Activated CD4-positive, alpha-beta T cell treated with anti-CD3 and anti-CD28 coated beads, Interleukin-2, Interleukin-6, amounts not matched to agents 100 ng/mL and 50 ng/mL, durations not matched to agents 16 hours and 8 hours (primary cell): ENCODE results near the gene BST1.
"Not testable (repeated sequence)": the region's sequence is repeated elsewhere in the genome, so short reads cannot be mapped to it uniquely, and the experiment has no call there.

Experiments used
- DNase-seq: peaks from one replicate; pipeline ENCODE4 v3.0.0-alpha.2; 2020

BST1 gene

GRCh38 chr4:15714646-15715435 is 12.0 kb downstream of the BST1 start:
- no peak for DNase-seq

GRCh38 chr4:15716115-15716514 is 13.2 kb downstream of the BST1 start:
- no peak for DNase-seq

GRCh38 chr4:15717086-15717485 is 14.2 kb downstream of the BST1 start:
- DNase-seq = no peak

GRCh38 chr4:15717657-15718416 is 15.0 kb downstream of the BST1 start:
- DNase-seq = no peak

GRCh38 chr4:15718465-15718864 is 15.6 kb downstream of the BST1 start:
- no peak for DNase-seq

- DNase-seq = no peak
These were observed 16.1 kb downstream of the BST1 start for GRCh38 chr4:15718959-15719358.

GRCh38 chr4:15719506-15719905 is 16.6 kb downstream of the BST1 start:
- DNase-seq = no peak

GRCh38 chr4:15720851-15721250 is 18.0 kb downstream of the BST1 start:
- DNase-seq = no peak

- no peak for DNase-seq
These were observed 22.7 kb downstream of the BST1 start for GRCh38 chr4:15725608-15726007.

- DNase-seq = peak; percentile 55
These were observed 27.2 kb downstream of the BST1 start for GRCh38 chr4:15729910-15730533.

GRCh38 chr4:15733061-15733460 is 30.2 kb downstream of the BST1 start:
- not testable (repeated sequence) for DNase-seq

- no peak for DNase-seq
These were observed 32.7 kb downstream of the BST1 start for GRCh38 chr4:15735536-15735935.

- DNase-seq = no peak
These were observed 33.7 kb downstream of the BST1 start for GRCh38 chr4:15736514-15737050.

- no peak for DNase-seq
These were observed 34.4 kb downstream of the BST1 start for GRCh38 chr4:15737255-15737654.

GRCh38 chr4:15738877-15739276 is 36.0 kb downstream of the BST1 start:
- DNase-seq = no peak

GRCh38 chr4:15740764-15741404 is 38.0 kb downstream of the BST1 start:
- no peak for DNase-seq

- no peak for DNase-seq
These were observed 39.3 kb downstream of the BST1 start for GRCh38 chr4:15742083-15742582.

- no peak for DNase-seq
These were observed 39.8 kb downstream of the BST1 start for GRCh38 chr4:15742637-15743036.

- DNase-seq = no peak
These were observed 41.2 kb downstream of the BST1 start for GRCh38 chr4:15744016-15744545.

GRCh38 chr4:15746110-15746509 is 43.2 kb downstream of the BST1 start:
- DNase-seq = peak; percentile 5

GRCh38 chr4:15749001-15749400 is 46.1 kb downstream of the BST1 start:
- no peak for DNase-seq

- no peak for DNase-seq
These were observed 48.3 kb downstream of the BST1 start for GRCh38 chr4:15751153-15751552.

- no peak for DNase-seq
These were observed 50.2 kb downstream of the BST1 start for GRCh38 chr4:15753081-15753480.
